PC-9 (cell line): ENCODE measurements around the gene COG1.

Experiments
- CTCF ChIP-seq: fragments of 200-600 bp; sonication (generic); conservative IDR thresholded peaks from 2 replicates; pipeline ENCODE4 v1.6.1; 2017; ENCODE audit warnings: mixed run types, antibody characterized with exemption, mild to moderate bottlenecking, moderate library complexity
- EZH2 ChIP-seq: fragments of 200-600 bp; sonication (generic); IDR thresholded peaks from 2 replicates; pipeline ENCODE4 v1.8.0; 2017; ENCODE audit warnings: antibody characterized with exemption, low read depth

DNA sequence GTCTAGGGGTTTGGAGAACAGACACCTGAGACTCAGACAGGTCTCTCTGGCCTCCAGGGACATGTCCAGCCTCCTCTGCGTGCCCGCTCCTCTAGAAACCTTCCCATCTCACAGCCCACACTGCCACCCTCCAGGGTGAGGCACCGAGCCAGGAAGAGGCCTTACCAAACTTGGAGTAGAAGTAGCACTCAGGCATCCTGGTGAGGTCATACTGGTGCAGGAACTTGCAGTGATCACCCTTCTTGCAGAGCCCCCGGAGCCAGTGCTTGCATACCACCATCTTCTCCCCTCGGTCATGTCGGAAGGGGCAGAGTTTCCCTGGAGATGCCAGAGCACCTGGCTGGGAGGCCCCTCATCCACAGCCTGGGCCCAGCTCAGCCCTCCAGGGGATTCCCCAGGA lies 64.7 kb downstream of the COG1 start:
- TF ChIP-seq EZH2 (no peak), CTCF (no peak)
